Activated CD8-positive, alpha-beta memory T cell treated with anti-CD3 and anti-CD28 coated beads for 48 hours (primary cell): ENCODE results near the gene ARMC9.
"Not testable (repeated sequence)": the region's sequence is repeated elsewhere in the genome, so short reads cannot be mapped to it uniquely, and the experiment has no call there.

ENCODE experiments used
- DNase-seq, 3 experiments: peaks; one replicate each; pipeline ENCODE4 v3.0.0-alpha.2; 2020; ENCODE audit warnings: low read depth in 2 of 3, low spot score in 2 of 3

The ARMC9 gene

DNA sequence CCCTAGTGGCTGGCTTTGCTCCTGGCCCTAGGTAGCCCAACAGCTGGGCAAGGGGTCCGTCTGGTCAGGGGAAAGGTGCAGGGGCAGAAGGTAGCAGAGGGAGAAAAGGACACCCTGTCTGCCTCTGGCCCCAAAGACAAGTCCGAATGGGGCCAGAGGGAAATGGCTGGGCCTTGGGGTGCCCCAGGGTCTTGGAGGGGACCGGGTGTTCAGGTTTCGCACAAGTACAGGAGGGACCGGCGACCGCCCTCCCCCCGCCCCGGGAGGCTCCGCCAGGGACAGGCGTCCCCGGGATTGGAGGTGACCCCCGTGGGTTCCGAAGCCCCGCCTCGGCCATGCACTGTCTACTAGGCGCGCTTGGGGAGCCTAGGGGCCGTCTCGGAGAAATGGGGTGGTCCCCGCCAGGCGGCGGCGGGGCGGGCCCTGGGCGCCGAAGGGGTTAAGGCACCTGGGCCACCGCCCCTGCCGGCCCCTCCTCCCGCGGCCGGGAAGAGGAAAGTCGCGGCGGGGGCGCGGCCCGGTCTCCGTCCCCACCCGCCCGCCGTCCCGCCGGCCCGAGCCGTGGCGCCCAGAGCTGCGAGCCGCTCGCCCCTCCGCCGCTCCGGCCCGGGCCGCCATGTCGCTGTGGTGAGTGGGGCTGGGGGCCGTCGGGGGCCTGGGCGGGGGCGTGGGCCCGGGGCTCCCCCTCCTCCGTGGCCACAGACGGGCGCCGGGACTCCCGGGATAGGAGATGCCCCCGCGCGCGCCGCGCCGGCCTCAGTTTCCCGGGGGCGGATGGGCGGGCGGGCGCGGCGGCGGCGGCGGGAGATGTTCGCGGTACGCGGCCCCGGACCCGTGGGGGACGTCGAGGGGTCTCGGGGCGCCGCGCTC, 197.0 kb downstream of the ARMC9 start, which contains the start of gene B3GNT7:
TSS of gene B3GNT7 (plus strand) at position 523 of the 870 bp plus-strand sequence. CDS start at position 617, 94 bp downstream.
- no peak for DNase-seq

- DNase-seq: no peak
Measured at GRCh38 chr2:231396058-231396821, 197.8 kb downstream of the ARMC9 start.

GRCh38 chr2:231397011-231397927, 198.8 kb downstream of the ARMC9 start:
- DNase-seq: no peak

- DNase-seq: no peak
Measured at GRCh38 chr2:231397928-231398294, 199.5 kb downstream of the ARMC9 start.

GRCh38 chr2:231398585-231398984, 200.2 kb downstream of the ARMC9 start:
- no peak for DNase-seq

GRCh38 chr2:231399046-231399852, 200.8 kb downstream of the ARMC9 start:
- DNase-seq: no peak

DNA sequence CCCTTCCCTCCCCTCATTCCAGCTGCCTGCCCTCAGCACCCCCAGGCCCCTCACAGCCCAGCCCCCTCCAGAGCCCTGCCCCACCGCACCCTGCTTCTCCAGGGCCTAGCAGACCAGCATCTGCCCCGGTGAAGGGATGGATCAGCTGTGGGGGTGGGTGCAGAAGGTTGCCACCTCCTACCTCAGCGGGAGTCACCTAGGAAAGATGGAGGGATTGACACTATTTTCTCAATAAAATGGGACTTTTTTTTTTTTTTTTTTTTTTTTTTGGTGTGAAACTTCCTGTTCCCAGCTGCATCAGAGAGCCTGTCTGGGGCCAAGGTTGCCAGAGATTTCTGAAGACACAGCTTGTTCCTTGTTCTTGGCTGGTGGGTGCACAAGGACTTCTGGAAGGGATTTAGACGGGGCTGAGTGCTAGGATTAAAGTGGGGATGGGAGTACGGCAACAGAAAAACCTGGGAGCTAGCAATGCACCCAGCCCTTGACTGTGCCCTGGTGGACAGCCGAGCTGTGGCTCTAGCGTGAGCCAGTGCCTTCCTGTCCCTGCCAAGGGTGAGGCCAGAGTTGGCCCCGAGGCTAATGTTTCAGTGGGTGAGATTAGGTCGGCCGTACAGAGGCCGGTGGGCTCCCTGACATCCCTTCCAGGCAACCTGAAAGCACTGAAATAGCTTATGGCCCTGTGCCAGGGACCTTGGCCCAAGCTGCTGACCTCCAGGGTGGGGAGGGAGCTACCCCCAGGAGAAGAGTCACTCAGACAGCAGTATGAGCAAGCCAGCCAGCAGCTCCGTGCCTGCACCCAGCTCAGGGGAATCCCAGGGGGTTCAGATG, 201.6 kb downstream of the ARMC9 start:
- no peak for DNase-seq

- DNase-seq: not testable (repeated sequence)
Measured at GRCh38 chr2:231400681-231401080, 202.2 kb downstream of the ARMC9 start.

GRCh38 chr2:231401101-231401500, 202.7 kb downstream of the ARMC9 start:
- not testable (repeated sequence) for DNase-seq

- not testable (repeated sequence) for DNase-seq
Measured at GRCh38 chr2:231403421-231404182, 205.2 kb downstream of the ARMC9 start.

DNA sequence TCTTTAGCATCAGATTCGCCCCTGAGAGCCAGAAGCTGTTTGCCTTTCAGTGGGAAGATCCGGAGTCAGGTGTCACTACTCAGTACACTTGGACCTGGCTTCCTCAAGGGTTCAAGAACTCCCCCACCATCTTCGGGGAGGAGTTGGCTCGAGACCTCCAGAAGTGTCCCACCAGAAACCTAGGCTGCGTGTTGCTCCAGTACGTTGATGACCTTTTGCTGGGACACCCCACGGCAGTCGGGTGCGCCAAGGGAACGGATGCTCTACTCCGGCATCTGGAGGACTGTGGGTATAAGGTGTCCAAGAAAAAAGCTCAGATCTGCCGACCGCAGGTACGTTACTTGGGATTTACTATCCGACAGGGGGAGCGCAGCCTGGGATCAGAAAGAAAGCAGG, 205.8 kb downstream of the ARMC9 start:
- not testable (repeated sequence) for DNase-seq

DNA sequence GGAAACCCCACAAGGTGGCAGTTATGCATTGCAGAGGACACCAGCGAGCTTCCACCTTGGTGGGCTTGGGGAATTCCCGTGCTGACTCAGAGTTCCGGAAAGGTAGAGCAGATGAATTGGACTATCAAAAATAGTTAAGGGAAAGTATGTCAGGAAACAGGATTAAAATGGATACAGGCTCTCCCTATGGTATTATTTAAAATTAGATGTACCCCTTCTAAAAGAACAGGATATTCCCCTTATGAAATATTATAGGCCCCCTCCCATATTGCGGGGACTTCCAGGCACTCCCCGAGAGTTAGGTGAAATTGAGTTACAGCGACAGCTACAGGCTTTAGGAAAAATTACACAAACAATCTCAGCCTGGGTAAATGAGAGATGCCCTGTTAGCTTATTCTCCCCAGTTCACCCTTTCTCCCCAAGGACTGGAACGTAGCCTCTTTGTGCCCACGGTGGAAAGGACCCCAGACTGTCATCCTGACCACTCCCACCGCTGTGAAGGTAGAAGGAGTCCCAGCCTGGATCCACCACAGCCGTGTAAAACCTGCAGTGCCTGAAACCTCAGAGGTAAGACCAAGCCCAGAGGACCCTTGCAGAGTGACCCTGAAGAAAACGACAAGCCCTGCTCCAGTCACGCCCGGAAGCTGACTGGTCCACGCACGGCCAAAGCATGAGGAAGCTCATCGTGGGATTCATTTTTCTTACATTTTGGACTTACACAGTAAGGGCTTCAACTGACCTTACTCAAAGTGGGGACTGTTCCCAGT, 207.4 kb downstream of the ARMC9 start:
- DNase-seq: not testable (repeated sequence)

DNA sequence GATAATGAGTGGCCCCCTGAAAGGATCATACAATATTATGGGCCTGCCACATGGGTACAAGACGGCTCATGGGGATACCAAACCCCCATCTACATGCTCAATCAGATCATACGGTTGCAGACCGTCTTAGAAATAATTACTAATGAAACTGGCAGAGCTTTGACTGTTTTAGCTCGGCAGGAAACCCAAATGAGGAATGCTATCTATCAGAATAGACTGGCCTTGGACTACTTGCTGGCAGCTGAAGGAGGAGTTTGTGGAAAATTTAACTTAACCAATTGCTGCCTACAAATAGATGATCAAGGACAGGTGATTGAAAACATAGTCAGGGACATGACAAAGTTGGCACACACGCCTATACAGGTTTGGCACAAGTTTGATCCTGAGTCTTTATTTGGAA, 209.3 kb downstream of the ARMC9 start:
- not testable (repeated sequence) for DNase-seq

- DNase-seq: not testable (repeated sequence)
Measured at GRCh38 chr2:231408304-231408703, 209.9 kb downstream of the ARMC9 start.

- DNase-seq: no peak
Measured at GRCh38 chr2:231409776-231410175, 211.3 kb downstream of the ARMC9 start.

DNA sequence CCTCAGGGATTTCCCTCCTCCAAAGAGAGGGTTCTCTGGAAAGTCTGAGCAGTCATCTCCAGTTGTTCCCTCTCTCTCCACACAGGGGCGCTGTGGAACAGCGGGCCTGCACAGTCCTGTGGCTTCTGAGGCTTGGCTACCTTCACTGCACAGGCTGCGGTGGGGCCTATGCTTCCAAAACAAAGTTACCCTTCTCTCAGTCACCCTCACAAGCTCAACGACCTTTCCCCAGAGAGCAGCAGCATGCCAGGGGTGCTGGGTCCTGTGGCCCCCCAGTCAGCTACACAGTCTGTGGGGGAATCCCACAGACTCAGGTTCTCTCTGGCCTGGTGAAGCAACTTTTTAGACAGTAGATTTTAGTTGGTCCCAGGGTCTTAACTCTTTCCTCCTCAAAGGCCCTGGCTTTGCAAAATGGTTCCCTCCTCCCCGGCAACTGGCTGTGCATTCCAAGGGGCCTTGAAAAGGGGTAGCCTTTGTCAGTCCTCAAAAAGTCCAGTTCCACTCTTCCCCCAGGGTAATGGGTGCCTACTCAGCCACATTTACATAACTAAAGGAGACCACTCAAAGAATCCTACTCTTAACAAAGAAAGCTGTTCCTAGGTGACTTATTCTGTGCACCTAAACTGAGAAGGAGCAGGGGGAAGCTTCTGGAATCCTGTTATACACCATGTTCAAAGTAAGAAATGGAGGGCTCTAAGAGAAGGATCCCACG, 212.0 kb downstream of the ARMC9 start:
- no peak for DNase-seq

- no peak for DNase-seq
Measured at GRCh38 chr2:231411237-231411636, 212.8 kb downstream of the ARMC9 start.
